Mesenchymal stem cell (in vitro differentiated cells and primary cell): Measurements from ENCODE around the gene SDK2.

ENCODE experiments used
- DNase-seq: peaks from one replicate; pipeline ENCODE4 v3.0.0-alpha.2; 2013
- H2AFZ ChIP-seq: one replicate; pipeline ENCODE4 v1.6.1; 2013; ENCODE audit warnings: low read depth, mild to moderate bottlenecking, control low read depth, inconsistent platforms, low read length, moderate library complexity
- H2AK5ac ChIP-seq: 2 replicates; pipeline ENCODE4 v1.6.1; 2013; ENCODE audit warnings: low read length, moderate library complexity, mild to moderate bottlenecking, inconsistent platforms; ENCODE audit not compliant: severe bottlenecking
- H2BK120ac ChIP-seq: one replicate; pipeline ENCODE4 v1.6.1; 2013; ENCODE audit warnings: low read depth, mild to moderate bottlenecking, inconsistent platforms, low read length, moderate library complexity
- H2BK12ac ChIP-seq, 2 experiments: one replicate each; pipeline ENCODE4 v1.6.1; 2013; ENCODE audit warnings: inconsistent platforms in 2 of 2, low read length in 2 of 2, mild to moderate bottlenecking in 2 of 2, moderate library complexity in 2 of 2, control low read depth in 1 of 2
- H2BK15ac ChIP-seq: one replicate; pipeline ENCODE4 v1.6.1; 2013; ENCODE audit warnings: mild to moderate bottlenecking, low read depth, inconsistent platforms; ENCODE audit not compliant: poor library complexity, severe bottlenecking
- H2BK5ac ChIP-seq: 2 replicates; pipeline ENCODE4 v1.6.1; 2013; ENCODE audit warnings: low read depth, mild to moderate bottlenecking, low read length, control low read depth, inconsistent platforms; ENCODE audit not compliant: poor library complexity, severe bottlenecking
- H3K14ac ChIP-seq, 2 experiments: one replicate each; pipeline ENCODE4 v1.6.1; 2013; ENCODE audit warnings: inconsistent platforms in 2 of 2, low read length in 2 of 2, control low read depth in 1 of 2, mild to moderate bottlenecking in 1 of 2, moderate library complexity in 1 of 2
- H3K18ac ChIP-seq, 2 experiments: one replicate each; pipeline ENCODE4 v1.6.1; 2013; ENCODE audit warnings: inconsistent platforms in 2 of 2, low read length in 2 of 2, control low read depth in 1 of 2, low read depth in 1 of 2, mild to moderate bottlenecking in 1 of 2
- H3K23ac ChIP-seq, 2 experiments: one replicate each; pipeline ENCODE4 v1.6.1; 2013; ENCODE audit warnings: inconsistent platforms in 2 of 2, low read length in 2 of 2, mild to moderate bottlenecking in 2 of 2, moderate library complexity in 2 of 2, control low read depth in 1 of 2
- H3K27ac ChIP-seq: 2 replicates; pipeline ENCODE4 v1.5.1; 2013; ENCODE audit warnings: mild to moderate bottlenecking, moderate library complexity, low read length, control low read depth, inconsistent platforms; ENCODE audit not compliant: poor library complexity, severe bottlenecking
- H3K27me3 ChIP-seq, 2 experiments: 2 replicates each; pipeline versions ENCODE4 v1.6.1 to v1.7.0; 2013; ENCODE audit warnings: low read length in 2 of 2, mild to moderate bottlenecking in 2 of 2, moderate library complexity in 2 of 2, control low read depth in 1 of 2, inconsistent platforms in 1 of 2; ENCODE audit not compliant: control insufficient read depth in 1 of 2, insufficient read depth in 1 of 2
- H3K36me3 ChIP-seq, 2 experiments: 2 replicates each; pipeline versions ENCODE4 v1.6.1 to v1.7.0; 2013; ENCODE audit warnings: low read length in 2 of 2, control low read depth in 1 of 2, inconsistent platforms in 1 of 2, low read depth in 1 of 2, mild to moderate bottlenecking in 1 of 2; ENCODE audit not compliant: insufficient read depth in 2 of 2, control insufficient read depth in 1 of 2
- H3K4ac ChIP-seq, 2 experiments: one replicate each; pipeline ENCODE4 v1.6.1; 2013; ENCODE audit warnings: inconsistent platforms in 2 of 2, low read length in 2 of 2, mild to moderate bottlenecking in 2 of 2, moderate library complexity in 2 of 2, control low read depth in 1 of 2, low read depth in 1 of 2
- H3K4me1 ChIP-seq: 2 replicates; pipeline ENCODE4 v1.6.1; 2013; ENCODE audit warnings: low read depth, low read length, control low read depth; ENCODE audit not compliant: control insufficient read depth, insufficient read depth
- H3K4me2 ChIP-seq: 2 replicates; pipeline ENCODE4 v1.6.1; 2013; ENCODE audit warnings: low read length, mild to moderate bottlenecking, inconsistent platforms; ENCODE audit not compliant: poor library complexity, severe bottlenecking
- H3K4me3 ChIP-seq, 2 experiments: 2 replicates each; pipeline versions ENCODE4 v1.5.1 to v1.7.0; 2013; ENCODE audit warnings: low read length in 2 of 2, mild to moderate bottlenecking in 2 of 2, control low read depth in 1 of 2, low read depth in 1 of 2; ENCODE audit not compliant: insufficient read depth in 1 of 2
- H3K79me1 ChIP-seq: replicated peaks from 2 replicates; pipeline ENCODE4 v1.6.1; 2013; ENCODE audit warnings: mild to moderate bottlenecking, control low read depth, low read length, inconsistent platforms; ENCODE audit not compliant: poor library complexity, severe bottlenecking
- H3K9ac ChIP-seq: 2 replicates; pipeline ENCODE4 v1.7.0; 2013; ENCODE audit warnings: mild to moderate bottlenecking, low read length, moderate library complexity
- H3K9me3 ChIP-seq: 2 replicates; pipeline ENCODE4 v1.7.0; 2013; ENCODE audit warnings: mild to moderate bottlenecking, low read length; ENCODE audit not compliant: control insufficient read depth
- H4K8ac ChIP-seq: one replicate; pipeline ENCODE4 v1.6.1; 2013; ENCODE audit warnings: inconsistent platforms, mild to moderate bottlenecking, low read length, moderate library complexity
- H4K91ac ChIP-seq: one replicate; pipeline ENCODE4 v1.6.1; 2013; ENCODE audit warnings: mild to moderate bottlenecking, low read length, inconsistent platforms
- WGBS: methylation state at CpG from one replicate; pipeline ENCODE4 v1.1.7; 2013; ENCODE audit warnings: mixed read lengths; 5-methylcytosine and 5-hydroxymethylcytosine counted together

The SDK2 gene

DNA sequence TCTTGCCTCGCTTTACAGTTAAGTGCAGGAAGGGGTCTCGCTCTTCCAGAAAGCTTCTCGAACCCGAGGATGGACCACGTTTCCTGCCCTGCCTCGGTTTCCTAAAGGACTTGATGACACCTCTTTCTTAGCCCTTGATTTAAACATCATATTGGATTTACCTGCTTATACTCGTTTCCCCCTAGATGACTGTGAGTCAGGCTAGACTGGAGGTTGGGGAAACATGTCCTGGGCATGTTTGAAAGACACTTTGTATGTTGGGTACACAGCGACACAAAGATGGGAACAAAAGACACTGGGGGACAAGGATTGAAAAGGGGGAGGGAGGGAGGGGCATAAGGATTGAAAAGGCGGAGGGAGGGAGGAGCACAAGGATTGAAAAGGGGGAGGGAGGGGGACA is 30.0 kb downstream of the SDK2 start:
- Histone ChIP-seq H2BK5ac (no peak overlapping the region), H3K23ac (no peak overlapping the region), H4K8ac (peak overlapping the region; percentile 67), H2BK15ac (no peak overlapping the region), H2AFZ (no peak overlapping the region), H3K27me3 (peaks cover 18 to 48% of the 10 kb centered on the region in 2 experiments), H3K4me1 (peaks cover 6% of the 10 kb centered on the region), H4K91ac (peak overlapping the region; percentile 54), H2AK5ac (no peak overlapping the region), H3K36me3 (no peaks in the 10 kb centered on the region), H3K18ac (no peak overlapping the region), H3K4me3 (no peak overlapping the region), H2BK12ac (no peak overlapping the region), H3K9ac (no peak overlapping the region), H3K9me3 (peaks cover 3% of the 10 kb centered on the region), H3K27ac (no peak overlapping the region), H3K79me1 (no peaks in the 10 kb centered on the region), H3K4ac (no peak overlapping the region), H3K4me2 (no peak overlapping the region), H2BK120ac (no peak overlapping the region), H3K14ac (no peak overlapping the region)
- DNase-seq = no peak
- WGBS = 65% methylated on average over 8 of the region's 9 CpGs

DNA sequence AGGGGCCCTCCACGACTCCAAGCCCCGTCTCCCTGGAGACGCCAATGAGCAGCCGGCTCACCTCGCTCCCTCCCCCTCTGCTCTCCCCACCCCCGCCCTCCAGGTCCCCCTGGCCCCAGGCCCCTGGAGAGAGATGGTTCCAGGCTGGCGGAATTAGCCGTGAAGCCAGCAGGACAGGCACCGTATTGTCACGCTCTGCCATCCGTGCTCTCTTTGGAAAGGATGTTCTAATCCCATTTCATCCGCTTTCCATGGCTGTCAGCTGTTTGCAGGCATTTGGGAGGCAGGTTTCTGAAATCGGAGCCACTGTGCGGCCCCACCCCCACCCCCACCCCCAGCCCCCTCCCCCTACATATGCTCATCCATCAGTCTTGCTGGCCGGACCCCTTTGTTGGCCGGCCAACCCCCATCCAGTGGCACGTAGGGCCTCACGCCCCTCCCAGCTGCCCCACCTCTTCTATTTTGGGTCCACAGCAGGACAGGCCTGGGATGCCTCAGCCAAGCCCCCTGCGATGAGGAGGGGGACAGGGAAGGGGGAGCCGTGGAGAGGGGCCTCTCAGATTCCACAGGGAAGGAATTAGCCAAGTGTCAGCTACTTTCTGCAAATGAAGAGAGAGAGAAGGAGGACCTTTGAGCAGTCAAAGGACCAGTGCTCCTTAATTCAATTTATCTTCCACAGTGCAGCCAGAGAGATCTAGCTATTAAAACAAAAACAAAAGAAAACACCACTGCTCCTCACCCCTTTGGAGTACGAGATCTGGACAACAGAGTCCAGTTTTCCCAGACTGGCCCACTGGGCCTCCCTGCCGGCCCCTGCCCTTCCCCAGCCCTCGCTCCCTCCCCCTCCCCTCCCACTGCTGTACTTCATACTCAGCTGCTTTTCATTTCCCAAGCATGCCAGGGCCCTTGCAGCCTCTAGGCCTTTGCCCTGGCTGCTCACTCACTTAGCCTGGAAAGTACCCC is 30.7 kb downstream of the SDK2 start:
- H3K9ac ChIP-seq = no peak overlapping the region
- peaks cover 6% of the 10 kb centered on the region for H3K4me1 ChIP-seq
- H3K4me2 ChIP-seq = no peak overlapping the region
- no peak overlapping the region for H3K14ac ChIP-seq
- H3K79me1 ChIP-seq = no peaks in the 10 kb centered on the region
- peaks cover 18 to 55% of the 10 kb centered on the region in 2 experiments for H3K27me3 ChIP-seq
- H2BK5ac ChIP-seq = no peak overlapping the region
- peaks cover 1% of the 10 kb centered on the region for H3K9me3 ChIP-seq
- DNase-seq = no peak
- H4K91ac ChIP-seq = peak overlapping the region; percentile 54
- no peak overlapping the region for H3K4me3 ChIP-seq
- H2BK15ac ChIP-seq = no peak overlapping the region
- no peak overlapping the region for H4K8ac ChIP-seq
- no peak overlapping the region for H3K4ac ChIP-seq
- no peak overlapping the region for H2BK120ac ChIP-seq
- H2AFZ ChIP-seq = no peak overlapping the region
- H3K18ac ChIP-seq = no peak overlapping the region
- no peak overlapping the region for H2AK5ac ChIP-seq
- WGBS = 8% methylated on average over 17 of the region's 23 CpGs
- H3K23ac ChIP-seq = no peak overlapping the region
- no peak overlapping the region for H3K27ac ChIP-seq
- no peak overlapping the region for H2BK12ac ChIP-seq
- H3K36me3 ChIP-seq = no peaks in the 10 kb centered on the region

DNA sequence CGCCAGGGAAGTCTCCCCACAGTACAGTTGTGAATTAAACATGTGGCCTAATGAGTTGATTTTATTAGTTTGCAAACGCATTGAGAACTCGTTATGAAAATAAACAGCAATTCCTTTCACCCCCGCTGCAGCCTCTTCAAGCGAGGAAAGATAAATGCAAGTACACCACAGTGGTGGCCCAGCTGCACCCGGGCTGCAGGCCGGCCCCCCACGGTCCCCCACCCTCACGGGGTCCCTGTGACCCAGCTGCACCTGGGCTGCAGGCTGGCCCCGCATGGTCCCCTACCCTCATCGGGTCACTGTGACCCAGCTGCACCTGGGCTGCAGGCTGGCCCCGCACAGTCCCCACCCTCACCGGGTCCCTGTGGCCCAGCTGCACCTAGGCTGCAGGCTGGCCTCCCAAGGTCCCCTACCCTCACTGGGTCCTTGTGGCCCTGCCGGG is 32.2 kb downstream of the SDK2 start:
- 75% methylated on average over 13 of the region's 14 CpGs for WGBS
- Histone ChIP-seq H3K18ac (no peak overlapping the region), H4K8ac (no peak overlapping the region), H3K79me1 (no peaks in the 10 kb centered on the region), H3K4me3 (no peak overlapping the region), H3K14ac (no peak overlapping the region), H3K4me1 (peaks cover 6% of the 10 kb centered on the region), H3K9ac (no peak overlapping the region), H3K27me3 (peaks cover 18 to 48% of the 10 kb centered on the region in 2 experiments), H2BK12ac (no peak overlapping the region), H3K27ac (no peak overlapping the region), H3K36me3 (no peaks in the 10 kb centered on the region), H2BK5ac (no peak overlapping the region), H3K4ac (no peak overlapping the region), H4K91ac (no peak overlapping the region), H3K4me2 (no peak overlapping the region), H2AFZ (no peak overlapping the region), H2BK15ac (no peak overlapping the region), H3K9me3 (no peaks in the 10 kb centered on the region), H2BK120ac (no peak overlapping the region), H3K23ac (no peak overlapping the region), H2AK5ac (no peak overlapping the region)
- no peak for DNase-seq

DNA sequence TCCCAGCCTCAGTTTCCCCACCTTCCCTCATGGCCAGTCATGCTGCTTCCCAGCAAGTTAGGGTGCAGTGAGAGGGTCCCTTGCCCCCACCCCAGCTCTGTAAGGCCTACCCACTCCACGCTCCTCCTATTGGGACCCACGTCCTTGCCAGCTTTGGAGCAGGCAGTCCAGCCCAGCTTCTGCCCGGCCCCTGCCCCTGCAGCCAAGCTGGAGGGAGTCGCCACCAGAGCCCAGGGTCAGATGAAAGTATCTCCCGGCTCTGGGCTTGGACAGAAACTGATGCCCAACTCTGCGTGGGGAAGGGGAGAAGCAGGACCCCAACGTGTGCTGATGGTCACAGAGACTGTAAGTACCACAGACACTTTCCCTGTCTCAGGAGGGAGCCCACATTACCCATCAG is 32.6 kb downstream of the SDK2 start:
- no peak overlapping the region for H3K14ac ChIP-seq
- no peak overlapping the region for H2BK5ac ChIP-seq
- H3K4me1 ChIP-seq = peaks cover 6% of the 10 kb centered on the region
- no peak overlapping the region for H2BK15ac ChIP-seq
- no peak overlapping the region for H4K91ac ChIP-seq
- no peak overlapping the region for H3K4me2 ChIP-seq
- H4K8ac ChIP-seq = no peak overlapping the region
- H3K4me3 ChIP-seq = no peak overlapping the region
- H3K18ac ChIP-seq = no peak overlapping the region
- H3K23ac ChIP-seq = no peak overlapping the region
- no peak overlapping the region for H2AK5ac ChIP-seq
- H3K27ac ChIP-seq = no peak overlapping the region
- H2BK120ac ChIP-seq = no peak overlapping the region
- H2BK12ac ChIP-seq = no peak overlapping the region
- H3K79me1 ChIP-seq = no peaks in the 10 kb centered on the region
- no peak overlapping the region for H2AFZ ChIP-seq
- no peak overlapping the region for H3K9ac ChIP-seq
- 88% methylated on average over 7 of the region's 7 CpGs for WGBS
- H3K27me3 ChIP-seq = peaks cover 18 to 51% of the 10 kb centered on the region in 2 experiments
- no peaks in the 10 kb centered on the region for H3K9me3 ChIP-seq
- no peak for DNase-seq
- H3K4ac ChIP-seq = no peak overlapping the region
- no peaks in the 10 kb centered on the region for H3K36me3 ChIP-seq
